Activated T-cell treated with anti-CD3 and anti-CD28 coated beads, Interleukin-2, amount 50 U/mL, for 24 hours (primary cell): ENCODE measurements around the gene POLD3.

Experiments
- DNase-seq: peaks from one replicate; pipeline ENCODE4 v3.0.0-alpha.2; 2020
- H3K27ac Mint-ChIP-seq: 2 replicates; pipeline ENCODE4 v1.8.0; 2020; ENCODE audit warnings: mild to moderate bottlenecking, mixed read lengths
- H3K27me3 Mint-ChIP-seq: 2 replicates; pipeline ENCODE4 v1.8.0; 2020; ENCODE audit warnings: mixed read lengths
- H3K36me3 Mint-ChIP-seq: 2 replicates; pipeline ENCODE4 v1.8.0; 2020; ENCODE audit warnings: low read depth, mixed read lengths
- H3K4me1 Mint-ChIP-seq: 2 replicates; pipeline ENCODE4 v1.8.0; 2020; ENCODE audit warnings: low read depth, mixed read lengths
- H3K4me3 Mint-ChIP-seq: 2 replicates; pipeline ENCODE4 v1.8.0; 2020; ENCODE audit warnings: mild to moderate bottlenecking, moderate library complexity, mixed read lengths
- H3K9me3 Mint-ChIP-seq: 2 replicates; pipeline ENCODE4 v1.8.0; 2020; ENCODE audit warnings: mixed read lengths

POLD3 gene

GRCh38 chr11:74669211-74670160 lies 77.1 kb downstream of the POLD3 start:
- no peaks in the 10 kb centered on the region for H3K9me3 Mint-ChIP-seq
- H3K27ac Mint-ChIP-seq, result no peak overlapping the region
- H3K27me3 Mint-ChIP-seq, result no peaks in the 10 kb centered on the region
- H3K4me3 Mint-ChIP-seq, result no peak overlapping the region
- no peaks in the 10 kb centered on the region for H3K4me1 Mint-ChIP-seq
- no peaks in the 10 kb centered on the region for H3K36me3 Mint-ChIP-seq
- DNase-seq, result no peak

- Mint-ChIP-seq H3K4me3 (no peak overlapping the region), H3K4me1 (no peaks in the 10 kb centered on the region), H3K9me3 (no peaks in the 10 kb centered on the region), H3K36me3 (no peaks in the 10 kb centered on the region), H3K27me3 (no peaks in the 10 kb centered on the region), H3K27ac (no peak overlapping the region)
- DNase-seq, result no peak
These were observed 77.8 kb downstream of the POLD3 start for GRCh38 chr11:74670171-74670570.

- Mint-ChIP-seq H3K27ac (no peak overlapping the region), H3K4me3 (no peak overlapping the region), H3K9me3 (no peaks in the 10 kb centered on the region), H3K27me3 (no peaks in the 10 kb centered on the region), H3K36me3 (no peaks in the 10 kb centered on the region), H3K4me1 (no peaks in the 10 kb centered on the region)
- DNase-seq, result no peak
These were observed 79.3 kb downstream of the POLD3 start for GRCh38 chr11:74671520-74672196.

GRCh38 chr11:74672332-74672955 lies 80.1 kb downstream of the POLD3 start:
- Mint-ChIP-seq H3K36me3 (no peaks in the 10 kb centered on the region), H3K4me3 (no peak overlapping the region), H3K4me1 (no peaks in the 10 kb centered on the region), H3K27ac (no peak overlapping the region), H3K9me3 (no peaks in the 10 kb centered on the region), H3K27me3 (no peaks in the 10 kb centered on the region)
- no peak for DNase-seq

GRCh38 chr11:74672956-74673692 lies 80.7 kb downstream of the POLD3 start:
- no peak for DNase-seq
- Mint-ChIP-seq H3K27me3 (no peaks in the 10 kb centered on the region), H3K4me3 (no peak overlapping the region), H3K36me3 (no peaks in the 10 kb centered on the region), H3K9me3 (no peaks in the 10 kb centered on the region), H3K27ac (no peak overlapping the region), H3K4me1 (no peaks in the 10 kb centered on the region)

GRCh38 chr11:74673693-74674360 lies 81.4 kb downstream of the POLD3 start:
- DNase-seq, result no peak
- H3K27me3 Mint-ChIP-seq, result no peaks in the 10 kb centered on the region
- H3K27ac Mint-ChIP-seq, result no peak overlapping the region
- H3K36me3 Mint-ChIP-seq, result no peaks in the 10 kb centered on the region
- H3K4me1 Mint-ChIP-seq, result no peaks in the 10 kb centered on the region
- H3K9me3 Mint-ChIP-seq, result no peaks in the 10 kb centered on the region
- no peak overlapping the region for H3K4me3 Mint-ChIP-seq

GRCh38 chr11:74675761-74676160 lies 83.4 kb downstream of the POLD3 start:
- Mint-ChIP-seq H3K4me1 (no peaks in the 10 kb centered on the region), H3K9me3 (no peaks in the 10 kb centered on the region), H3K27ac (no peak overlapping the region), H3K27me3 (no peaks in the 10 kb centered on the region), H3K36me3 (no peaks in the 10 kb centered on the region), H3K4me3 (no peak overlapping the region)
- DNase-seq, result no peak

- no peaks in the 10 kb centered on the region for H3K9me3 Mint-ChIP-seq
- DNase-seq, result no peak
- no peak overlapping the region for H3K27ac Mint-ChIP-seq
- no peaks in the 10 kb centered on the region for H3K36me3 Mint-ChIP-seq
- no peaks in the 10 kb centered on the region for H3K4me1 Mint-ChIP-seq
- peaks cover 3% of the 10 kb centered on the region for H3K27me3 Mint-ChIP-seq
- H3K4me3 Mint-ChIP-seq, result no peak overlapping the region
These were observed 84.2 kb downstream of the POLD3 start for GRCh38 chr11:74676596-74676995.

- Mint-ChIP-seq H3K4me3 (no peak overlapping the region), H3K27ac (no peak overlapping the region), H3K36me3 (no peaks in the 10 kb centered on the region), H3K9me3 (no peaks in the 10 kb centered on the region), H3K27me3 (peaks cover 7% of the 10 kb centered on the region), H3K4me1 (no peaks in the 10 kb centered on the region)
- DNase-seq, result no peak
These were observed 84.7 kb downstream of the POLD3 start for GRCh38 chr11:74677131-74677530.

GRCh38 chr11:74678041-74678440 lies 85.7 kb downstream of the POLD3 start:
- no peaks in the 10 kb centered on the region for H3K36me3 Mint-ChIP-seq
- H3K4me3 Mint-ChIP-seq, result no peak overlapping the region
- H3K4me1 Mint-ChIP-seq, result peaks cover under 1% of the 10 kb centered on the region
- H3K9me3 Mint-ChIP-seq, result no peaks in the 10 kb centered on the region
- peak; percentile 15 for DNase-seq
- H3K27ac Mint-ChIP-seq, result no peak overlapping the region
- peaks cover 16% of the 10 kb centered on the region for H3K27me3 Mint-ChIP-seq

- Mint-ChIP-seq H3K4me1 (peaks cover 1% of the 10 kb centered on the region), H3K27ac (no peak overlapping the region), H3K27me3 (peaks cover 20% of the 10 kb centered on the region), H3K36me3 (no peaks in the 10 kb centered on the region), H3K9me3 (no peaks in the 10 kb centered on the region), H3K4me3 (no peak overlapping the region)
- peak; percentile 0 for DNase-seq
These were observed 86.5 kb downstream of the POLD3 start for GRCh38 chr11:74678591-74679512.

- peak; percentile 22 for DNase-seq
- Mint-ChIP-seq H3K27ac (no peak overlapping the region), H3K36me3 (no peaks in the 10 kb centered on the region), H3K4me3 (no peak overlapping the region), H3K9me3 (no peaks in the 10 kb centered on the region), H3K27me3 (peaks cover 26% of the 10 kb centered on the region), H3K4me1 (peaks cover 1% of the 10 kb centered on the region)
These were observed 87.1 kb downstream of the POLD3 start for GRCh38 chr11:74679513-74679865.

- no peaks in the 10 kb centered on the region for H3K9me3 Mint-ChIP-seq
- H3K4me3 Mint-ChIP-seq, result no peak overlapping the region
- H3K27ac Mint-ChIP-seq, result no peak overlapping the region
- DNase-seq, result peak; percentile 8
- peaks cover 1% of the 10 kb centered on the region for H3K4me1 Mint-ChIP-seq
- H3K36me3 Mint-ChIP-seq, result no peaks in the 10 kb centered on the region
- peaks cover 29% of the 10 kb centered on the region for H3K27me3 Mint-ChIP-seq
These were observed 87.8 kb downstream of the POLD3 start for GRCh38 chr11:74680035-74680671.
